EH (cell line): ENCODE measurements around the gene C3orf33.
"Not testable (repeated sequence)": the region's sequence is repeated elsewhere in the genome, so short reads cannot be mapped to it uniquely, and the experiment has no call there.

ENCODE experiments used
- DNase-seq: peaks from one replicate; pipeline ENCODE4 v3.0.0-alpha.2; 2015; ENCODE audit warnings: low read depth

Gene C3orf33, protein sequence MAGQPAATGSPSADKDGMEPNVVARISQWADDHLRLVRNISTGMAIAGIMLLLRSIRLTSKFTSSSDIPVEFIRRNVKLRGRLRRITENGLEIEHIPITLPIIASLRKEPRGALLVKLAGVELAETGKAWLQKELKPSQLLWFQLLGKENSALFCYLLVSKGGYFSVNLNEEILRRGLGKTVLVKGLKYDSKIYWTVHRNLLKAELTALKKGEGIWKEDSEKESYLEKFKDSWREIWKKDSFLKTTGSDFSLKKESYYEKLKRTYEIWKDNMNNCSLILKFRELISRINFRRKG

DNA sequence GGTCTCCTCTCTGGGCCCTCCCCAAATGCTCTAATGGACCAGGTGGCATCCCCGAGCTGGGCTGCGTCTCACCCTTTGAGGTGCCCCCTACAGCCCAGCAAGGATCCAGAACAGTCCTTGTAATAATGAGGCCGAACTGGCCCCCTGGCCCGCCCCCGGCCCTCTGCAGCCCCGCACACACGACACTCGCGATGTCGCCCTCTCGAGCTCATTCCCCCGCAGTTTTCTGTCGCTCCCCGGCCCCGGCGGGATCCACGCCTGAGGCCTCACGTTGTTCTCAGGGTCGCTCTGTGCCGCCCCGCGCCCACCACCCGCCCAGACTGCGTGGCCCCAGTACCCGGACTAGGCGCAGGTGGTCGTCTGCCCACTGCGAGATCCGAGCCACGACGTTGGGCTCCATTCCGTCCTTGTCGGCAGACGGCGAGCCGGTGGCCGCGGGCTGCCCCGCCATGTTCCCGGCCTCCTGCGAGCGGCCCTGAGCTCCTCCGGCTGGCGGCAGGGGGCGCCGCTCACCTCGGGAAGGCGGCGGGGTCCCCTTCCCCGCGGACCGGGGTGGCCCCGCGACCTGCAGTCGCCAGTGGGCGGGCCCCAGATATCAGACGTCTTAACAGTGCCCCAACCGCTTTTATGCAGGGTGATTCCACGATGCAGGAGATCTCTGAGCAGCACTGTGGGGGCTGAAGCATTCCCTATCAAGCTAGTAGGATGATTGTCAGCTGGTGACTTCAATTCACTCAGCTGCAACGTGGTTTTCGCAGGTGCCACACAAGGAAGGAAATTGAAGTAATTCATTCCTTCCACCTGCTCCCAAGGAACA is at the start of gene C3orf33:
Gene C3orf33 (minus strand): TSS at position 477 of the 817 bp plus-strand sequence. CDS start 26 bp downstream, at position 451.
- DNase-seq = peak; percentile 61

DNA sequence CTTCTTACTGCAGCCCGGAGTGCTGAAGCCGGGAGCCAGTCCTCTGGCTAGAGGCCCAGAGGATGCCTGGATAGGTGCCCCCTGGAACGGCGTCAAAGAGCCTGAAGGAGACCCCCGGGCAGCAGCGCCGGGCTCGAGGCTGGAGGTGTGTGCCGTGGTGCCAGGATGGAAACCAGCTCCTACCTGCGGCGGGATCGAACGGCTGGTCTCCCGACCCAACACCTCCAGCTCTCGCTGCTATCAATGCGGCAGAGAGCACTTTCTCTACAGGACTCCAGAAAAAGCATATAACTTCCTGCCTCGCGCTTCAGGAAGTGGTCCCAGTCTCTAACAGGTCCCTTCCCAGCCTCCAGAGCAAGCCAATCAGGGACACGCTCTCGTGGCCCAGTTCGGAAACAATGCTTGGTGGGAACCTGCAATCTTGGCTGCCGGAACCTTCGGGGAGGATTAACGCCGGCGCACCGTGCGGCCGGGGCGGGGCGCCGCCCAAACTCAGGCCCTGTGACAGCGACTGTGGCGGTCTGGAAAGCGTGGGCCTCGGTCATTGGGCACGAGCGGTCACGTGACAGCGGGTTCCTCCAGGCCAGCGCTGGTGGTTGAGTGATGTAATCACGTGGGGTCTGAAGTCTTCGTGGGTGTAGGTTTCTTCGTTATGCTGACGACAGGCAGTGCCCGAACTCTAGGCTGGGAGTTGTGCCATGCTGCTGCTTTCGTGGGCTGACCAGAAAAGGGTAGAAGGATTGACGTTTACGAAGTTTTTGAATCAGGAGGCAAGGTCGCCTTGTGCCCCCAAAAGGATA is 48.3 kb upstream of the C3orf33 start, which contains the start of gene SLC33A1:
Gene SLC33A1 (minus strand): TSS at position 287 of the 800 bp plus-strand sequence. CDS start 430 bp downstream, outside the sequence.
- DNase-seq = peak; percentile 99

DNA sequence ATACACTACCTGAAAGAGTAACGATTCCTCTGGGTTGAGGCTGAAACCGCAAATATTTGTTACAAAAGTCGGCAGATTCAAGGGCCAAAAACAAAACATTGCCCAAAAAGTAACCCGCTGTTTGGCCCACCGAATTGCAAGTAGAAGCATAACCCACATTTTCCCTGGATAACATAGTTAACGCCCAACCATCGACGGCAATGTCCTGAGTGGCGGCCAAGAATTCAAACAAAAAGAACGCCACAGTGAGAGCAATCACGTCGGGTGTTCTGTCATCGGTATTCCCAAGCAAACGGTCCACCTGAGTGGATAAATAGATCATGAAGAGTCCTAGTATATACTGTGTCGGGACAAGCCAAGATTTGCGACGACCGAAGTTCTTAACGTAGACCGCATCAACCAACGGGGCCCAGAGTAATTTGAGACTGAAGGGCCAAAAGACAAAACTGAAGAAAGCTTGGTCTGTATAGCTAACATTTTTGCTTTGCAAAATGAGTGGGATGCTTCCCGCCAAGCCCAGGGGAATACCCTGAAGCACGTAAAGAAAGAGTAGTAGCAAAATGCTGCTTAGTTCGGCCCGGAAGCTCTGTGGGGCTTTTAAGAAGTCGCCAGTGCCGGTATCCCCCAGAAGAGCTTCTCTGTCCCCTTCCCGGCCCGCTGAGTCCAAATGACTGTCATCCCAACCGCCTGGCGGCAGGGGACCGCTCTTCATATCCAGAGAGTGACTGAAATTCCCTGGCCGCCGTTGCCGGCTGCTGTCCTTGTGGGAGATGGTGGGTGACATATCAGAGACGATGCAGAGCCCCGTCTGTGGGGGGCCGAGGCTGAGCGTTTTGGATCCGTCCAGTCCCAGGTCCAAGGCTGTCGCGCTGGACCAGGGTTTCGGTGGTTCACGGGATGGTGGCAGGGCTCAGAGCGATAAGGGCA is 47.4 kb upstream of the C3orf33 start:
- peak; percentile 32 for DNase-seq

DNA sequence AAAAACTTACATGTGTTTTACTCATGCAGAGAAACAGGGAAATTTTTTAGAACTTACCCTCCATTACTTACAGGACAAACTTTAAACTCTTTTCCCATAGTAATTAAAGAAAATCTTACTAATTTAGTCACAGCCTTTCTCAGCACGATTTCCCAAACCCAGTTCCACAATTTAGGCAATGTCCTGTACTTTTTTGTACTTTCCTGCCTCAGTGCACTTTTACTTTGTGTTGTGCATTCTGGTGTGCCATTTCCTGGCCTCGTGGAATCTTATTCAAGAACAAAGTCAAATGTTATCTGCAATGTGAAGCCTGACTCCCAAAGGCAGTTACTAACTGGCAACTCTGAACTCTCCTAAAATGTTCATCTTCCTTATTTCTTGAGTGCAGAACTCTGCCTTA is 46.3 kb upstream of the C3orf33 start:
- DNase-seq = peak; percentile 10

DNA sequence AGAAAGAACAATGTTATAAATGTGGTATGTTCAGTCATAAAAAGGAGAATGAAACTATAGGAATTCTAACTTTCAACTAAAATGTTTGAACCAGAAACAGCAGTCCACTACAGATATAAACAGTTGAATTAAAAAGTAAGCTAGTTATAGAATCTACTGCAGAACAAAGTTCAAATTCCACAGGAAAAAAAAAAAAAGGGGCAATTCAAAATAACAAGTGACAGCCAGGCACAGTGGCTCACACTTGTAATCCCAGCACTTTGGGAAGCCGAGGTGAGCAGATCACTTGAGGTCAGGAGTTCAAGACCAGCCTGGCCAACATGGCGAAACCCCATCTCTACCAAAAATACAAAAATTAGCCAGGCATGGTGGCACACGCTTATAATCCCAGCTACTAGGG is 43.3 kb upstream of the C3orf33 start:
- not testable (repeated sequence) for DNase-seq

DNA sequence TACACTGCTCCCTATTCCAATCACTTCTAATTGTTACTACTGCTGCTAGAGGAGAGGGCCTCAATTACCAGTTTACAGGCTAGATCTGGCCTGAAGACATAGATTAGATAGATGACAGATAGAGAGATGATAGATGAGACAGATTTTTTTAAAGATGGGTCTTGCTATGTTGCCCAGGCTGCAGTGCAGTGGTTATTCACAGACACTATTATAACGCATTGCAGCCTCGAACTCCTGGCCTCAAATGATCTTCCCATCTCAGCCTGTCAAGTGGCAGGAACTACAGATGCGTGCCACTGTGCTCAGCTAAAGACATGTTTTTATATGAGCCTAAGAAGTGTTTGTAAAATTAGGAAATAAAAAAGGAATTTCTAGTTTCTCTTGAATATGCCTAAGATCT is 41.9 kb upstream of the C3orf33 start:
- no peak for DNase-seq

DNA sequence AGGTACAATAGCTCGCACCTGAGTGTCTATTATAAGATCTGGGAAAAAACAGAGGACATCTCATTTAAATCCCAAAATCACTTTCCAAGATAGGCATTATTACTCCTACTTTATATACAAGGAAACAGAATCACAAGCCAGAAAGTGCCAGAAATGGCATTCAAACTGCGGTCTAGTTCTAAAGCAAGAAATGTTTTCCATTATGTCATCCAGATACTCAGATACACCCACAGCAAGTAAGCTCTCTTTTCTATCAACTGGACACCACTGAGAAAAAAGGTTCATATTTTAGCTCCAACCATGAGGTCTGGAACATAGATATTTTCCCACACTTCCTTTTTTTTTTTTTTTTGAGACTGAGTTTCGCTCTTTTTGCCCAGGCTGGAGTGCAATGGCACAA is 40.0 kb upstream of the C3orf33 start:
- no peak for DNase-seq

DNA sequence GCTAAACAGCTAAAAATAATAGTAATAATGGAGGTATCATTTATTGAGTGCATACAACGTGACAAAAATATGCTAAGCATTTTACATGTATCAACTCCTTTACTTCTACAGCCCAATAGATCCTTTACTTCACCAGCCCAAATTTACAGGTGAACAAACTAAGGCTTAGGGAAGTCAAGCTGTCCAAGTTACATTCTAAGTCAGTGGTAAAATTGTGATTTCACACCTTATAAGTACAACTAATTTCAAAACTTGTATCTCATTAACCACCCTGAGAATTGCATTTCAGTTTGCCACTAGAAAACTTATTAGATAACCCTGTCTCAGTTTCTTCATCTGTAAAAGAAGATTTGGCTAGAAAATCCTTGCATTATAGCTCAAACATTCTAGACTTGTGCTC is 37.5 kb upstream of the C3orf33 start:
- DNase-seq = no peak

DNA sequence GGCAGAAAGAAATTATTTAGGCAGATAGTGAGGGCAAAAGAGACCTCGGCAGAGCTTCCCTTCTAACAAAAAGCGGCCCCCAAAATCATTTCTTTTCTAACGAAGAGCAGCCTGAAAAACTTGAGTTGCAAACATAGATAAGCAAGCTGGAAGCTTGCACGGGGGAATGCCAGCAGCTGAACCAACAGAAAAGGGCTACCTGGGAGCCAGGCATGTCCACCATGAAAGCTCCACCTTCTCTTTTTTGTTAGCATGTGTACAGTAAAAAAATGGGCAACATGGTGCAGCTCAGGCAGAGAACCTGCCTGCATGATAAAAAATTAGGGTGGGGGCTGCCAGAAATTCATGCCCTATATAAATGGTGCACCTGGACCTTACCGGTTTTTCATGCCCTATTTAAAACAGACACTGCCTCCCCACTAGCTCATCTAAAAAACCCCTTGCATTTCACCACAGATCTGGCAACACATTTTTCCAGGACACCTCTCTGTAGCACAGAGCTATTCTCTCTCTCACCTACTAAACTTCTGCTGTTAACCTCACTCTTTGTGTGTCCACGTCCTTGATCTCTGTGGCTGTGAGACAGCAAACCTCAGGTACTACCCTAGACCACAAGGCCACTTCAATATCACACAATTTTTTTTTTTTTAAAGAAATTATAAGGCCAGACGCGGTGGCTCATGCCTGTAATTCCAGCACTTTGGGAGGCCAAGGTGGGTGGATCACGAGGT is 29.4 kb upstream of the C3orf33 start:
- DNase-seq = no peak

DNA sequence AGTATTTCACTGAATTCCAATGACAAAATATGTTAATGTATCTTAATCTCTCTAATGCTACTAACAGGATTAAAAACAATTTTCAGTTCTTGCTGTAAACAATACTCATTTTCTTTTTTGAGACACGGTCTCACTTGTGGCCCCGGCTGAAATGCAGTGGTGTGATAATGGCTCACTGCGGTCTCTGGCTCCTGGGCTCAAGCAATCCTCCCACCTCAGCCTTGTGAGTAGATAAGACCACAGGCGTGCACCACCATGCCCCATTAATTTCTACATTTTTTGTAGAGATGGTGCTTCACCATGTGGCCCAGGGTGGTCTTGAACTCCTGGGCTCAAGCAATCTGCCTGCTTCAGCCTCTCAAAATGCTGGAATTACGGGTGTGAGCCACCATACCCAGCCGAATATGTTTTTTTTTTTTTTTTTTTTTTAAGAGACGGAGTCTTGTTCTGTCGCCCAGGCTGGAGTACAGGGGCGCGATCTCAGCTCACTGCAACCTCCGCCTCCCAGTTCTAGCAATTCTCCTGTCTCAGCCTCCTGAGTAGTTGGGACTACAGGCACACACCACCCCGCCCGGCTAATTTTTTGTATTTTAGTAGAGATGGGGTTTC is 22.5 kb upstream of the C3orf33 start:
- DNase-seq = not testable (repeated sequence)

DNA sequence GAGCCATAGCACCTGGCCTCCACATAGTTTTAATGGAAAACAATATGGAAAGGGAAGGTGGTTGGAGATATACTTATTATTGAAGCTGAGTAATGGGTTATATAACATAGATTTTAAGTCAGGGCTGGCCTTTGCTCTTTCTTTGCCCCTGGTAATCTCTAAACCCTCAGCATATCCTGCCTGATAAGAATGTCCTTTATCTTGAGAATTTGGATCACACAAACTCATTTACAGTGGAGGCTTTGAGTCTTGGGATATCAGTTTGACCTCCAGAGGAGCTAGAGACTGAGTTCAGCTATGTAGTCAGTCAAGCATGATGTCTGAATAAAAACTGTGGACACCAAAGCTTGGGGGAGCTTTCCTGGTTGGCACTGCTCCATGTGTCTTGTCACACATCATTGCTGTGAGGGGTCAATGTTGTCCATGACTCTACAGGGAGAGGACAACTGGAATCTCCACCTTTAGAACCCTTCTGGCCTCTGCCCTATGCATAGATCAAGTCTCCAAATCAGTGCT is 9.0 kb upstream of the C3orf33 start:
- DNase-seq = no peak

DNA sequence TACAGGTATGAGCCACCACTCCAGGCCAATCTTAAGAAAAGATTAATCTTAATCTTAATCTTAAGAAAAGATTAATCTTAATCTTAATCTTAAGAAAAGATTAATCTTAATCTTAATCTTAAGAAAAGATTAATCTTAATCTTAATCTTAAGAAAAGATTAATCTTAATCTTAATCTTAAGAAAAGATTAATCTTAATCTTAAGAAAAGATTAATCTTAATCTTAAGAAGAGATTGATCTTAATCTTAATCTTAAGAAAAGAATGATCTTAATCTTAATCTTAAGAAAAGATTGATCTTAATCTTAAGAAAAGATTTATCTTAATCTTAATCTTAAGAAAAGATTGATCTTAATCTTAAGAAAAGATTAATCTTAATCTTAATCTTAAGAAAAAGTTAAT is 7.1 kb upstream of the C3orf33 start:
- DNase-seq = not testable (repeated sequence)

DNA sequence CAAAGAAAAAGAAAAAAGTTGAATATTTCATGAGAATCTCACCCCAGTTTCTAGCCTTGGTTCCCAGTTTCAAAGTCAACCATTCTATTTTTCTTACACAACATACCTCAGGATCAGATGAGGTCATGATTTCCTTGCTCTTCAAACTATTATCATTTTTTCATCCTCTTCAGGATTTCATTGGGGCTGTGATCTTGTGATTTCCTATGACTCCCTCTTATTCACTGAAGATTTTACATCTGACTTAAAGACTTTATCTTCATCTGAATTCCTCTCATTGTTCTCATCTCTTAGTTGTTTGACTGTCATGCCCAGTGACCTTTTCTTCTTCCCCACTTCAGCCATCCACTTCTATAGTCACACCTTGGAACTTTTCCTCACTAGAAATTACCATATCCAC is 3.1 kb upstream of the C3orf33 start:
- DNase-seq = peak; percentile 42

DNA sequence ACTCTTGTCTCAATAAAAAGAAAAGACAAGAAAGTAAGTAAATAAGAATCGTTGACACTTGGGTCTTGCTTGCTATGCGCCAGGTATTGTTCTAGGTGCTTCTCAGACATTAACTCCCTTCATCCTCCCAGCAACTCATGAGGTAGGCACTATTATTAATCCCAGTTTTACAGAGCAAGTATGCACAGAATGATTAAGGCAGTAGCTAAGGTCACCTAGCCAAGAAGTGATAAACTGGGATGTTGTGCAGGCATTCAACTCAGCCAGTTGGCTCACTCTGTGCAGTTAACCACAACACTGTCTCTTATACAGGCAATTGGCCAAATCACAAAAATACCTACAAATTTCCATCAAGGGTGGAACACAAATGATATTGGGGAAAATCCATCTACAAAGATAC is 1.7 kb upstream of the C3orf33 start:
- DNase-seq = peak; percentile 6

DNA sequence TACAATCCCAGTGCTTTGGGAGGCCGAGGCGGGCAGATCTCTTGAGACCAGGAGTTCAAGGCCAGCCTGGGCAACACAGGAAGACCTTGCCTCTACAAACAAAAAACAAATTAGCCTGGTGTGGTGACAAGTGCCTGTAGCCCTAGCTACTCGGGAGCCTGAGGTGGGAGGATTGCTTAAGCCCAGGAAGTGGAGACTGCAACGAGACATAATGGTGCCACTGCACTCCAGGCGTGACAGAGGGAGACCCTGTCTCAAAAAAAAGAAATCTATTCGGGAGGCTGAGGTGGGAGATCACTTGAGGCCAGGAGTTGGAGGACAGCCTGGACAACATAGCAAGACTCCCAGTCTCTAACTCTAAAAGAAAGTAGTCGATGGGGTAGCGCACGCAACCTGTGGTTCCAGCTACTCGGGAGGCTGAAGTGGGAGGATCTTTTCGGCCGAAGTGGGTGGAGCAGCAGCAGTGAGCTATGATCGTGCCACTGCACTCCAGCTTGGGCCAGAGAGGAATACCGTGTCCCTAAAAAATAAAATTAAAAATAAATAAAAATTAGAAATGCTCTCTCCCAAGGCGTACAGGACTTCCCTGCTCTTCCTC is 775 bp downstream of the C3orf33 start:
- peak; percentile 50 for DNase-seq

DNA sequence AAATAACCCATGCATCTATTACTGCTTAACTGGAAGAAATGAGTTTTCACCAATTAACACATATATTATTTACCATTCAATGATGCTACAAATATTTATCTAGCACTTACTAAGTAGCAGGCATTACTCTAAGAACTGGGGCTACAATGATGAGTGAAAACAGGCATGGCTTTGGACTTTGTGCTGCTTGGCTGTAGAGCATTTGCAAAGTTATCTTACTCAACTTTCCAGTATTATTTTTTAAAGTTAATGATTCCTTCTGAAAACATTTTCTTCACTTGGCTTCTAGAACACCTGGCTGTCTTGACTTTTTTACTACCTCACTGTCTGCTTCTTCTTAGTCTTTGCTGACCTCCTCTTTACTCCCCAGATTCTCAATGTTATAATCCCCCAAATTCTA is 1.8 kb downstream of the C3orf33 start:
- no peak for DNase-seq

DNA sequence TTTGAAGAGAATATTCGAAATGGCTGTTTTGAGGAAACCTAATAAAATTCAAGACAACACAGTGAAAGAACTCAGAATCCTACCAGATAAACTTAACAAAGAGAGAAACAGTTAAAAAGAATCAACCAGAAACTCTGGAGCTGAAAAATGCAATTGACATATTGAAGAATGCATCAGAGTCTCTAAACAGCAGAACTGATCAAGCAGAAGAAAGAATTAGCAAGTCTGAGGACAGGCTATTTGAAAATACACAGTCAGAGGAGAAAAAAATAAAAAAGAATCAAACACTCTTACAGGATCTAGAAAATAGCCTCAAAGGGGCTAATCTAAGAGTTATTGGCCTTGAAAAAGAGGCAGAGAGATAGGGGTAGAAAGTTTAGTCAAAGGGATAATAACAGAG is 13.5 kb downstream of the C3orf33 start:
- no peak for DNase-seq

DNA sequence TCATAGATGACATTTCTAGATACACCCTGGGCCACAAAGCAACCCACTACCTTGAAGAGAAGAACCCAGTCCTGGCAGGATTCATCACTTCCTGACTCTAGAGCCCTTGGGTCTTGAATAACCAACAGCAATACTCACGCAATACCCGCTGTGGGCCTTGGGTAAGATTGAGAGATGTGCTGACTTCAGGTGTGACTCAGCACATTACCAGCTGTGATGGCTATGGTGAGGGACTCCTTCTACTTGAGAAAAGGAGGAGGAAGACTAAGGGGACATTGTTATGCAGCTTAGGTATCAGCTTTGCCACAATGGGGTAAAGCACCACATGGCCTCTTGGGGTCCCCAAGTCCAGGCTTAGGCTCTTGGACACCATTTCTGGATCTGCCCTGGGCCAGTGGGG is 14.9 kb downstream of the C3orf33 start:
- DNase-seq = peak; percentile 16

DNA sequence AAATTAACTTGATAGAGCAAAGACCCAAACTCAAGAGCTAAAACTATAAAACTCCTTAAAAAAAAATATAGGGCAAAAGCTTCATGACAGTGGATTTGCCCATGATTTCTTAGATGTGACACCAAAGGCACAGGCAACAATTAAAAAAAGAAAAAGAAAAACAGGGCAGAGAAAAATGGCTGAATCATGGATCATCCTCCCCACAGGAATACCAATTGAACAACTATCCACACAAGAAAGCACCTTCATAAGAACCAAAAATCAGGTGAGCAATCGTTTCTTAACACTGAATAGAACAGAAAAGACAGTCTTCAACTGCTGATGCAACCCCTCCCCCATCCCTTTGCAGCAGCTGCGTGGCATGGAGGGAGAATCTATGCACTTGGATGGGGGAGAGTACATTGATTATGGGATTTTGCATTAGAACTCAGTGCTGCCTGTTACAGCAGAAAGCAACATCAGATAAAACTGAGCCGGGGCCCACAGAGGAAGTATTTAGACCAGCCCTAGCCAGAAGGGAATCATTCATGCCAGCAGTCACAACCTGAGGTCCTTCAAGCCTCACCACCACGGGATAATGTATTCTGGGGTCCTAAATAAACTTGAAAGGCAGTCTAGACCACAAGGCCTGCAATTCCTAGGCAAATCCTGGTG is 15.7 kb downstream of the C3orf33 start:
- DNase-seq = no peak
